ENCODE measurements around the gene RNF17.

RNF17 gene

DNA sequence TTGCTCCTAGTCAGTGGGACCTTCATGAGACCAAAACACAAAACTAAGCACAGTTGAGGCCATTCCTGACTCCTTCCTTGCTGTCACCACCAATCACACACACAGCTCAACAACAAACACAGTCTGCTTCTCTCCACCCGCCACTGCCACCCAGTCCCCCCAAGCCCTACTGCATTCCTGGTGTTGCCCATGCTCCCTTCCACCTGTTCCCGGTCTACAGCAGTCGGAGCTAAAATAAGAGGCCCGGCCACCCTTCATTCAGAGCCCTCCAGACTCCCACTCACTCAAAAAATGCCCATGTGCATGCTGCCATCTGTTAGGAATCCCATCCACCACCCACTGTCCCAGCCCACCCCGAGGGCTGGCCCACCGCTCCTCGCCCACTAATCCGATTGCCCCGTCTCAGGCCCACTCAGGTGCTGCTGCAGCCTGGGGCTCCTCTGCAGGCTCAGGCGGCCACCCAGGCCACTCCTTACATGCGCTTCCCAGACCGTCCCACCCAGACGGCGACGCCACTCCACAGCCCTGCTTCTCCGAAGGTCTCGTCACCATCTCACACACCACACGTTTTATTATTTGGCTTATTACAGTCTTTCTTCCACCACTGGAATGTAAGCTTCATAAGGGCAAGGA is 127.6 kb downstream of the RNF17 start:
- POLR2A ChIA-PET = no interaction called here
- DNase-seq (ENCODE audit: extremely low spot score) = no peak
- TF ChIP-seq, protein P1, sequence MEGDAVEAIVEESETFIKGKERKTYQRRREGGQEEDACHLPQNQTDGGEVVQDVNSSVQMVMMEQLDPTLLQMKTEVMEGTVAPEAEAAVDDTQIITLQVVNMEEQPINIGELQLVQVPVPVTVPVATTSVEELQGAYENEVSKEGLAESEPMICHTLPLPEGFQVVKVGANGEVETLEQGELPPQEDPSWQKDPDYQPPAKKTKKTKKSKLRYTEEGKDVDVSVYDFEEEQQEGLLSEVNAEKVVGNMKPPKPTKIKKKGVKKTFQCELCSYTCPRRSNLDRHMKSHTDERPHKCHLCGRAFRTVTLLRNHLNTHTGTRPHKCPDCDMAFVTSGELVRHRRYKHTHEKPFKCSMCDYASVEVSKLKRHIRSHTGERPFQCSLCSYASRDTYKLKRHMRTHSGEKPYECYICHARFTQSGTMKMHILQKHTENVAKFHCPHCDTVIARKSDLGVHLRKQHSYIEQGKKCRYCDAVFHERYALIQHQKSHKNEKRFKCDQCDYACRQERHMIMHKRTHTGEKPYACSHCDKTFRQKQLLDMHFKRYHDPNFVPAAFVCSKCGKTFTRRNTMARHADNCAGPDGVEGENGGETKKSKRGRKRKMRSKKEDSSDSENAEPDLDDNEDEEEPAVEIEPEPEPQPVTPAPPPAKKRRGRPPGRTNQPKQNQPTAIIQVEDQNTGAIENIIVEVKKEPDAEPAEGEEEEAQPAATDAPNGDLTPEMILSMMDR (IDR thresholded peaks at IDR 0.05; ENCODE audit: control extremely low read depth, extremely low read depth, low read depth, missing control alignments) = no peak
- CTCF ChIA-PET = interaction anchor here (1.5 kb wide), 1 partner anchor 14 kb away, joined by 3 read pairs; no protein-coding TSS in a partner anchor

- no peak for DNase-seq (ENCODE audit: extremely low spot score)
- TF ChIP-seq, protein P1 (IDR thresholded peaks at IDR 0.05; ENCODE audit: control extremely low read depth, extremely low read depth, low read depth, missing control alignments) = no peak
- ChIA-PET CTCF (interaction anchor here (1.3 kb wide), 2 partner anchors 9 to 199 kb away, joined by 3 to 4 read pairs; no protein-coding TSS in a partner anchor), POLR2A (no interaction called here)
These were observed 128.9 kb downstream of the RNF17 start for GRCh38 chr13:24892829-24893228.

- DNase-seq (ENCODE audit: extremely low spot score) = no peak
- ChIA-PET POLR2A (no interaction called here), CTCF (interaction anchor here (0.6 to 1.7 kb wide), 2 partner anchors 11 to 16 kb away, joined by 3 to 4 read pairs; no protein-coding TSS in a partner anchor)
- TF ChIP-seq, protein P1 (IDR thresholded peaks at IDR 0.05; ENCODE audit: control extremely low read depth, extremely low read depth, low read depth, missing control alignments) = no peak
These were observed 129.9 kb downstream of the RNF17 start for GRCh38 chr13:24893863-24894262.

DNA sequence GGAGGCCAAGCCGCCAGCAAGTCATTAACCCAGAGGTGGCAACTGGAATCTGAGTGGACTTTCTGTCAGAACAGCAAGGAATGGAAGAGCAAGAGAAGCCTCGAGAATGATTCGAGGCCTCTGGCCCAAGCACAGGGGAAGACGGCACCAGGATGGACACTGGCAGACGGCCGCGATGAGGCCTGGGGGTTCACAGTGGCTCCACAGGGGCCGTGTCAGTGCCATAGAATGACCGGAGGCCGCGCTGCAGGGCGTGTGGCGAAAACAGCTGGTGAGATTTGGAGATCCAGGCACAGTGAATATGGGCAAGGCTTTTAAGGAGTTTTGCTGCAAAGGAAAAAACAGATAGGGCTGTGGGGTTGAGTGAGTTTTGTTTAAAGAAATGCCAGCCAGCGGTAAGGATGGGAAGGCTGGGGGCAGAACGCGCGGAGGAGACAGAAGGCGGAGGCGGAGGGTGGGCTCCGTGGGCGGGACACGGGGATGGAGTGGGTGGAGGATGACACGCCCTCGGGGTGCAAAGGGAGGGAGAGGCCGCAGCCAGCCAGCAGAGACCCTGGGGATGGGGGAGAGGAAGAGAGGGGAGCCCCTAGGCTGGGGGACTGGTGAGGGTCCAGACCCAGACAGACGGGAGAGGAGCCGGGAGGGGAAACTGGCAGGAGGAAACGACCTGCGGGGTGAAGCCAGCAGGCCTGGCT is 130.5 kb downstream of the RNF17 start:
- POLR2A ChIA-PET = no interaction called here
- TF ChIP-seq, protein P1 (IDR thresholded peaks at IDR 0.05; ENCODE audit: control extremely low read depth, extremely low read depth, low read depth, missing control alignments) = no peak
- no peak for DNase-seq (ENCODE audit: extremely low spot score)
- CTCF ChIA-PET = interaction anchor here (1.7 kb wide), 1 partner anchor 17 kb away, joined by 4 read pairs; no protein-coding TSS in a partner anchor

- ChIA-PET CTCF (interaction anchor here (1.7 kb wide), 1 partner anchor 17 kb away, joined by 4 read pairs; no protein-coding TSS in a partner anchor), POLR2A (no interaction called here)
- DNase-seq (ENCODE audit: extremely low spot score) = no peak
- TF ChIP-seq, protein P1 (IDR thresholded peaks at IDR 0.05; ENCODE audit: control extremely low read depth, extremely low read depth, low read depth, missing control alignments) = no peak
These were observed 131.0 kb downstream of the RNF17 start for GRCh38 chr13:24894972-24895300.

DNA sequence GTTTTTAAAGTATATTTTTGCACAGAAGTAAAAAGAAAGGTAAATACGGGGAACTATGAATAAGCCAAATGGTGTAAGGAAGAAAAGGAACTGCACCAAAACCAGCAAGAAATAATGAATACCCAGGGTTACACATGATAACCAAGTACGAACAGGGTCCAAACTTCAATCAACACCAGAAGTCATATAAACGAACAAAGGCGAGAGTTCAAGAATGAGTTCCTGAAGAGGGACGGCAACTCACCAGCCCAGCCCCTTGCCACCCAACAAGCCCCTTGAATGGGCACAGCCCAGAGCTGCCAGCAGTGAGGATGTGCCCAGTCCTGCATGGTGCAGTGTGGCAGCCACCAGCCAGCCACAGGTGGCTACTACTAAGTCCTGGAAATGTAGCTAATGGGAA is 132.1 kb downstream of the RNF17 start:
- TF ChIP-seq, protein P1 (IDR thresholded peaks at IDR 0.05; ENCODE audit: control extremely low read depth, extremely low read depth, low read depth, missing control alignments) = no peak
- ChIA-PET POLR2A (no interaction called here), CTCF (no interaction called here)
- DNase-seq (ENCODE audit: extremely low spot score) = no peak

Data from GM10248 (cell line).